Right cardiac atrium (tissue), 5 donors: ENCODE data around the gene TDP2. TPM values are rescaled to one million over a fixed set of nuclear protein-coding genes. Genes with fewer than 3 reads are reported as not detected.

Experiments used
- ATAC-seq, 2 donors: fragments of 200-7000 bp; cut with Tn5 transposase; one replicate each; pipeline versions ENCODE4 v1.8.0 to v1.9.1; 2020; ENCODE audit warnings: moderate library complexity in 2 of 2, mild to moderate bottlenecking in 1 of 2
- DNase-seq, 3 donors: peaks; one replicate each; pipeline ENCODE4 v3.0.0-alpha.2; 2020
- H3K27ac ChIP-seq: one replicate; pipeline ENCODE4 v1.5.1; 2013; ENCODE audit warnings: mild to moderate bottlenecking, low read length, control low read depth, moderate library complexity
- H3K27me3 ChIP-seq: one replicate; pipeline ENCODE4 v1.6.1; 2013; ENCODE audit not compliant: control insufficient read depth, insufficient read depth
- H3K4me1 ChIP-seq: one replicate; pipeline ENCODE4 v1.6.1; 2013; ENCODE audit warnings: low read length; ENCODE audit not compliant: control insufficient read depth, insufficient read depth
- H3K4me3 ChIP-seq: one replicate; pipeline ENCODE4 v1.5.1; 2013; ENCODE audit warnings: low read length, control low read depth
- H3K9me3 ChIP-seq: one replicate; pipeline ENCODE4 v1.6.1; 2013; ENCODE audit warnings: low read length; ENCODE audit not compliant: control insufficient read depth
- WGBS: extraction: QIAGEN DNeasy Blood & Tissue Kit; methylation state at CpG from one replicate; pipeline ENCODE4 v1.1.7; 2013; 5-methylcytosine and 5-hydroxymethylcytosine counted together
- intact Hi-C, 4 donors: fragments of 100-400 bp; cut with DNase I; formaldehyde crosslinking; loops; one replicate each; pipeline versions ENCODE4 v1.11.0 to v1.14.0; 2022 to 2023
- polyA plus RNA-seq: library from polyadenylated mRNA; stranded (reverse); fragments of 200-250 nt; gene quantifications from one replicate; pipeline ENCODE4 v1.2.3, GENCODE V29; 2013
- total RNA-seq, 4 donors: library from RNA; stranded (reverse); fragmentation: NEBNext Ultra II Directional; extraction: Animal tissue kit (Norgen Biotek cat#: 25700); gene quantifications; one replicate each; pipeline ENCODE4 v1.2.1, GENCODE V29; 2021
- donor health status: healthy with polysubstance abuse.
- donor health status: DM: no; HTN: yes; CAD: no.
- donor health status: DM: no; HTN: no; CAD: no.
- donor health status: DM: no; HTN: yes; CAD: no; lungs with severe emphysema.
- donor health status: DM: yes; HTN: yes; CAD: no.

Gene TDP2
- total and polyA plus RNA-seq, 5 donors = 30.2 to 45.4 (median 43.4) TPM

GRCh38 chr6:24694198-24694597 is 27.5 kb upstream of the TDP2 start:
- Histone ChIP-seq H3K4me1 (no peaks in the 10 kb centered on the region), H3K27me3 (no peaks in the 10 kb centered on the region), H3K4me3 (no peak overlapping the region), H3K9me3 (no peaks in the 10 kb centered on the region), H3K27ac (no peak overlapping the region)
- intact Hi-C loops = loop anchor here (2.0 to 10.0 kb wide), 3 partner anchors 111 to 269 kb away; no protein-coding TSS in a partner anchor
- no peak for DNase-seq
- ATAC-seq = no peak
- WGBS = 92% methylated on average over 1 of the region's 1 CpG

- H3K4me3 ChIP-seq = no peak overlapping the region
- no peaks in the 10 kb centered on the region for H3K9me3 ChIP-seq
- ATAC-seq (no peak), DNase-seq (no peak)
- no peak overlapping the region for H3K27ac ChIP-seq
- no peaks in the 10 kb centered on the region for H3K4me1 ChIP-seq
- intact Hi-C loops = loop anchor here in 3 of 4 donors (5.0 to 10.0 kb wide), 2 partner anchors 111 to 268 kb away; no protein-coding TSS in a partner anchor
- WGBS = 87% methylated on average over 2 of the region's 2 CpGs
- no peaks in the 10 kb centered on the region for H3K27me3 ChIP-seq
Measured at GRCh38 chr6:24692848-24693592, 26.3 kb upstream of the TDP2 start.

- no peak for DNase-seq
- no peak for ATAC-seq
- no peaks in the 10 kb centered on the region for H3K27me3 ChIP-seq
- intact Hi-C loops = loop anchor here in 3 of 4 donors (5.0 to 10.0 kb wide), 2 partner anchors 110 to 268 kb away; no protein-coding TSS in a partner anchor
- H3K4me1 ChIP-seq = no peaks in the 10 kb centered on the region
- H3K4me3 ChIP-seq = no peak overlapping the region
- H3K9me3 ChIP-seq = no peaks in the 10 kb centered on the region
- WGBS = 66% methylated on average over 3 of the region's 3 CpGs
- no peak overlapping the region for H3K27ac ChIP-seq
Measured at GRCh38 chr6:24692415-24692814, 25.7 kb upstream of the TDP2 start.

- peak; percentile 58 to 64 for ATAC-seq
- WGBS = 25% methylated on average over 4 of the region's 4 CpGs
Measured at GRCh38 chr6:24692003-24692402, 25.3 kb upstream of the TDP2 start.

GRCh38 chr6:24691550-24691949 is 24.9 kb upstream of the TDP2 start:
- H3K9me3 ChIP-seq = no peaks in the 10 kb centered on the region
- DNase-seq (no peak), ATAC-seq (no peak)
- no peak overlapping the region for H3K27ac ChIP-seq
- H3K27me3 ChIP-seq = no peaks in the 10 kb centered on the region
- 80% methylated on average over 3 of the region's 3 CpGs for WGBS
- intact Hi-C loops = loop anchor here in 3 of 4 donors (5.0 to 10.0 kb wide), 2 partner anchors 109 to 267 kb away; no protein-coding TSS in a partner anchor
- H3K4me3 ChIP-seq = no peak overlapping the region
- H3K4me1 ChIP-seq = no peaks in the 10 kb centered on the region

More at GRCh38 chr6:24692003-24692402, 25.3 kb upstream of the TDP2 start:
- no peak for DNase-seq
- Histone ChIP-seq H3K27me3 (no peaks in the 10 kb centered on the region), H3K4me1 (no peaks in the 10 kb centered on the region), H3K9me3 (no peaks in the 10 kb centered on the region), H3K27ac (no peak overlapping the region), H3K4me3 (no peak overlapping the region)
- intact Hi-C loops = loop anchor here in 3 of 4 donors (5.0 to 10.0 kb wide), 2 partner anchors 110 to 267 kb away; no protein-coding TSS in a partner anchor

GRCh38 chr6:24690593-24690992 is 23.9 kb upstream of the TDP2 start:
- ATAC-seq (no peak), DNase-seq (no peak)
- 56% methylated on average over 1 of the region's 1 CpG for WGBS
- Histone ChIP-seq H3K9me3 (no peaks in the 10 kb centered on the region), H3K4me1 (no peaks in the 10 kb centered on the region), H3K27me3 (no peaks in the 10 kb centered on the region), H3K27ac (no peak overlapping the region), H3K4me3 (no peak overlapping the region)
- intact Hi-C loops = loop anchor here in 3 of 4 donors (5.0 to 10.0 kb wide), 2 partner anchors 108 to 266 kb away; no protein-coding TSS in a partner anchor

- no peaks in the 10 kb centered on the region for H3K27me3 ChIP-seq
- no peak for ATAC-seq
- intact Hi-C loops = loop anchor here in 3 of 4 donors (5.0 to 10.0 kb wide), 2 partner anchors 108 to 265 kb away; no protein-coding TSS in a partner anchor
- H3K27ac ChIP-seq = no peak overlapping the region
- no peak overlapping the region for H3K4me3 ChIP-seq
- H3K9me3 ChIP-seq = no peaks in the 10 kb centered on the region
- WGBS = 72% methylated on average over 2 of the region's 2 CpGs
- H3K4me1 ChIP-seq = no peaks in the 10 kb centered on the region
- no peak for DNase-seq
Measured at GRCh38 chr6:24689964-24690363, 23.3 kb upstream of the TDP2 start.

GRCh38 chr6:24686946-24687345 is 20.2 kb upstream of the TDP2 start:
- Histone ChIP-seq H3K27ac (no peak overlapping the region), H3K4me3 (no peak overlapping the region), H3K27me3 (no peaks in the 10 kb centered on the region), H3K4me1 (no peaks in the 10 kb centered on the region), H3K9me3 (no peaks in the 10 kb centered on the region)
- intact Hi-C loops = no loop called here
- 92% methylated on average over 4 of the region's 4 CpGs for WGBS
- ATAC-seq (no peak), DNase-seq (no peak)

GRCh38 chr6:24686408-24686807 is 19.7 kb upstream of the TDP2 start:
- Histone ChIP-seq H3K9me3 (no peaks in the 10 kb centered on the region), H3K4me1 (no peaks in the 10 kb centered on the region), H3K4me3 (no peak overlapping the region), H3K27me3 (no peaks in the 10 kb centered on the region), H3K27ac (no peak overlapping the region)
- WGBS = 93% methylated on average over 1 of the region's 1 CpG
- no peak for ATAC-seq
- intact Hi-C loops = no loop called here
- no peak for DNase-seq

GRCh38 chr6:24683297-24684296 is 16.9 kb upstream of the TDP2 start:
- Histone ChIP-seq H3K27ac (no peak overlapping the region), H3K4me3 (no peak overlapping the region), H3K9me3 (no peaks in the 10 kb centered on the region), H3K4me1 (no peaks in the 10 kb centered on the region), H3K27me3 (no peaks in the 10 kb centered on the region)
- no peak for ATAC-seq
- intact Hi-C loops = no loop called here
- DNase-seq = no peak
- WGBS = 72% methylated on average over 12 of the region's 12 CpGs
